ENCODE results near the gene VDAC2. TPM values are rescaled to one million over a fixed set of nuclear protein-coding genes. Genes with fewer than 3 reads are reported as not detected.
"Not testable (repeated sequence)": the region's sequence is repeated elsewhere in the genome, so short reads cannot be mapped to it uniquely, and the experiment has no call there.

VDAC2 gene, protein sequence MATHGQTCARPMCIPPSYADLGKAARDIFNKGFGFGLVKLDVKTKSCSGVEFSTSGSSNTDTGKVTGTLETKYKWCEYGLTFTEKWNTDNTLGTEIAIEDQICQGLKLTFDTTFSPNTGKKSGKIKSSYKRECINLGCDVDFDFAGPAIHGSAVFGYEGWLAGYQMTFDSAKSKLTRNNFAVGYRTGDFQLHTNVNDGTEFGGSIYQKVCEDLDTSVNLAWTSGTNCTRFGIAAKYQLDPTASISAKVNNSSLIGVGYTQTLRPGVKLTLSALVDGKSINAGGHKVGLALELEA
- 100 to 1,000 TPM; 206 to 247 (median 237) TPM for polyA plus RNA-seq (ENCODE audit: insufficient read length in 3 of 3)
- long read RNA-seq, donor 1, transcript VDAC2-203 (10 exons, 1,557 nt), result major isoform, 104 of 125 reads
- long read RNA-seq, donor 1, partial matches to known transcripts, result 20 of 125 reads
- long read RNA-seq, donor 1, other reads (novel, unspliced or antisense), result 0 of 125 reads
- long read RNA-seq, donor 2, transcript VDAC2-203 (10 exons, 1,557 nt), result major isoform, 156 of 202 reads
- long read RNA-seq, donor 2, partial matches to known transcripts, result 46 of 202 reads
- long read RNA-seq, donor 2, other reads (novel, unspliced or antisense), result 0 of 202 reads
- long read RNA-seq, donor 3, transcript VDAC2-203 (10 exons, 1,557 nt), result major isoform, 111 of 134 reads
- long read RNA-seq, donor 3, partial matches to known transcripts, result 20 of 134 reads
- long read RNA-seq, donor 3, other reads (novel, unspliced or antisense), result 0 of 134 reads
- long read RNA-seq, donor 4, transcript VDAC2-203 (10 exons, 1,557 nt), result major isoform, 123 of 200 reads
- long read RNA-seq, donor 4, partial matches to known transcripts, result 76 of 200 reads
- long read RNA-seq, donor 4, other reads (novel, unspliced or antisense), result 0 of 200 reads
- long read RNA-seq, donor 5, transcript VDAC2-203 (10 exons, 1,557 nt), result major isoform, 45 of 72 reads
- long read RNA-seq, donor 5, partial matches to known transcripts, result 27 of 72 reads
- long read RNA-seq, donor 5, other reads (novel, unspliced or antisense), result 0 of 72 reads
- long read RNA-seq, donor 6, transcript VDAC2-203 (10 exons, 1,557 nt), result major isoform, 79 of 125 reads
- long read RNA-seq, donor 6, partial matches to known transcripts, result 44 of 125 reads
- long read RNA-seq, donor 6, other reads (novel, unspliced or antisense), result 0 of 125 reads
- long read RNA-seq, donor 7, transcript VDAC2-203 (10 exons, 1,557 nt), result major isoform, 109 of 185 reads
- long read RNA-seq, donor 7, partial matches to known transcripts, result 63 of 185 reads
- long read RNA-seq, donor 7, other reads (novel, unspliced or antisense), result 12 of 185 reads
- long read RNA-seq, donor 8, transcript VDAC2-203 (10 exons, 1,557 nt), result major isoform, 31 of 42 reads
- long read RNA-seq, donor 8, partial matches to known transcripts, result 10 of 42 reads
- long read RNA-seq, donor 8, other reads (novel, unspliced or antisense), result 0 of 42 reads
- long read RNA-seq, donor 9, transcript VDAC2-203 (10 exons, 1,557 nt), result major isoform, 137 of 200 reads
- long read RNA-seq, donor 9, partial matches to known transcripts, result 58 of 200 reads
- long read RNA-seq, donor 9, other reads (novel, unspliced or antisense), result 5 of 200 reads
- long read RNA-seq, donor 10, transcript VDAC2-203 (10 exons, 1,557 nt), result major isoform, 86 of 109 reads
- long read RNA-seq, donor 10, partial matches to known transcripts, result 22 of 109 reads
- long read RNA-seq, donor 10, other reads (novel, unspliced or antisense), result 0 of 109 reads
- long read RNA-seq, donor 11, transcript VDAC2-203 (10 exons, 1,557 nt), result major isoform, 79 of 86 reads
- long read RNA-seq, donor 11, partial matches to known transcripts, result 7 of 86 reads
- long read RNA-seq, donor 11, other reads (novel, unspliced or antisense), result 0 of 86 reads
- long read RNA-seq, donor 12, transcript VDAC2-203 (10 exons, 1,557 nt), result major isoform, 144 of 234 reads
- long read RNA-seq, donor 12, partial matches to known transcripts, result 87 of 234 reads
- long read RNA-seq, donor 12, other reads (novel, unspliced or antisense), result 0 of 234 reads
- long read RNA-seq, donor 13, transcript VDAC2-203 (10 exons, 1,557 nt), result major isoform, 63 of 81 reads
- long read RNA-seq, donor 13, partial matches to known transcripts, result 12 of 81 reads
- long read RNA-seq, donor 13, other reads (novel, unspliced or antisense), result 0 of 81 reads
- long read RNA-seq, donor 14, result 0 reads
- long read RNA-seq, donor 15, transcript VDAC2-203 (10 exons, 1,557 nt), result major isoform, 124 of 157 reads
- long read RNA-seq, donor 15, partial matches to known transcripts, result 31 of 157 reads
- long read RNA-seq, donor 15, other reads (novel, unspliced or antisense), result 0 of 157 reads
- long read RNA-seq, donor 16, transcript VDAC2-203 (10 exons, 1,557 nt), result major isoform, 132 of 187 reads
- long read RNA-seq, donor 16, partial matches to known transcripts, result 44 of 187 reads
- long read RNA-seq, donor 16, other reads (novel, unspliced or antisense), result 7 of 187 reads

DNA sequence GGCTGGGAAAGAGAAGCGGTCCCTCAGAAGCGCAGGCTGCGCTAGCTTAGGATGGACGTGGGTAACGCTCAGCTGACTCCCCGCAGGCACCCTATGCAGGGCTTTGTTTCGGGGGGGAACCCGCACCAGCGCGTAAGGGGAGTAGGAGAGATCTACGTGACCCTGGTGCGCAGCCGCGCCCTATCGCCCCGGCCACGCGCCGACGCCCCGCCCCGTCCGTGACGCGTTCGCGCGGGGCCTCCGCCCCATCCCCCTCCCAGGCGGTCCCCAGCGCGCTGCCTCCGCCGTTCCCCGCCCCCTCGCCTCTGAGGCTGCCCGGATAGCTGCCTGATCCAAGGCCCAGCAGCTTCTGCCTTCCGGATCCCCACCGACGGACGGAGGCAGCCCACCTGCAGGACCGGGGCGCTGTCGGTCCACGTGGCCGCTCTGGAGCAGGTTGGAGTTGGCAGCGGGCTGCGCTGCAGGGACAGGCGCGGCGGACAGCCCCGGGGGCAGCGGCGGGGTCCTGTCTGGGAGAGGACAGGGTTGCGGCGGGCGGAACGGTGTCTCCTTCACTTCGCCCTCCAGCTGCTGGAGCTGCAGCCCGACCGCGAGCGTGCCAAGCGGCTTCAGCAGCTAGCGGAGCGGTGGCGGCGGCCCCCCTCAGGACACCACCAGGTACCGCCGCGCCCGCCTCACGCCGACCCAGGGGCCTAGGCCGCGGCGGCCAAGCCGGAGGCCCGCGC lies at the start of gene VDAC2:
Gene VDAC2, plus strand, starts transcription at position 515 of the 725 bp plus-strand sequence. CDS start 363 bp downstream, outside the sequence.
- DNase-seq, result peak; percentile 88

DNA sequence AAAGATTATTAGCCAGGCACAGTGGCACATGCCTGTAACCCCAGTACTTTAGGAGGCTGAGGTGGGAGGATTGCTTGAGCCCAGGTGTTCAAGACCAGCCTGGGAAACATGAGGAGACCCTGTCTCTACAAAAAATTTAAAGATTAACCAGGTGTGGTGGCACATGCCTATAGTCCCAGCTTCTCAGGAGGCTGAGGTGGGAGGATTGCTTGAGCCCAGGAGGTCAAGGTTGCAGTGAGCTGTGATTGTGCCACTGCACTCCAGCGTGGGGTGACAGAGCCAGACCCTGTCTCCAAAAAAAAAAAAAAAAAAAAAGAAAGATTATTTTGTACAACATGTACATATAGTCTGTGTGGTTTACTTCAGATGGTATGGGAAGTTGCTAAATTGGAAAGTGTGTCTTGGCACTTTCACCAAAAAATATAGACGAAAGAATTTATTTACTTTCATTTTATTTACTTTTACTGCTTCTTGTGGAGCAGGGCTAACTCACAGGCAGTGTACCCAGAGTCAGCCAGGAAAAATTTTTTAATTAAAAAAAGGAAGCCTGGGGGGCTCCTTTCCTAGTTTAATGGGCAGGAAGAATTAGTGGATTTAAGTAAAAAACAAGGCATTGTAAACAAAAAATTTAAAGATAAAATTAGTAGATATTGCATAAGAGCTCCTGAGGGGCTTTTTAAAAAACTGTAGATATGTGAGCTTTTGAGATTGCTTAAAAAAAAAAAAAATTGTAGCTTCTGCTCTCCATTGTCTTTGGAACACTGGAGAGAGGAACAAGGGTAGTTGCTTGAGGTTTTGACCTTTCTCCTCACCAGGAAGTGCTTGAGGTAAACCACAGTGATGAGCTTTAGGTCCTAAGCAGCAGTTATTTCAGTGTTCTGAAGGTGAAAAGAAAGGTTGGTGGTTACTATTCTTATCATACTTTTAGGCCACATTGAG lies 44.6 kb upstream of the VDAC2 start:
- no peak for DNase-seq

DNA sequence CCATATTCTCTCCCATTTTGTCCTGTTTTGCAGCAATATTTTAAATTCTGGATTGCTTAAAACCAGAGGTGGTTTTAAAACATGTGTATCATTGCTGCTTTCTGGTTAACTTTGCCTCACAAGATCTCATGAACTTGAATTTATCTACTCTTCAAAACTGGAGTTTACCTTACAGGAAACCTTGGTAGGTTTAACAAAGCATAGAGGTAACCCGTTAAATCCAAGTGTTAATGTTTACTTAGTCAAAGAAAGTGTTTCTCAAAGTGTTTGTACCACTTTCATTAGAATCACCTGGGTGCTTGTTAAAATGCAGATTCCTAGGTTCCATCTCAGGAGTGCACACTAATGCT lies 44.0 kb upstream of the VDAC2 start:
- no peak for DNase-seq

DNA sequence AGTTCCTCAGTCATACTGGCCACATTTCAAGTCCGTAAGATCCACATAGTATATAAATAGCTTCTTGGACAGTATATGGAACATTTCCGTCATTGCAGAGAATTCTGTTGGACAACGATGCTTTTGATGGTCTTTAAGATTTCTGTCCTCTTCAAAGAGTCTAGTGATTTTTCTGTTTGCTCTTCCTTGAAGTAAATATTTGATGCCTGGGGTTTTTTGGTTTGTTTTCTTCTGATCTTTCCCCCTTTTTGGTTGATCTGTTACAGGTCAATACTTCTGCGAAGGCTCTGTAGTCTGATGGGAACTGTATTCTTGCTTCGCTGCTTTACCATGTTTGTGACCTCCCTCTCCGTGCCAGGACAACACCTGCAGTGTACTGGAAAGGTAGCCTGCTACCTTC lies 42.3 kb upstream of the VDAC2 start:
- no peak for DNase-seq

DNA sequence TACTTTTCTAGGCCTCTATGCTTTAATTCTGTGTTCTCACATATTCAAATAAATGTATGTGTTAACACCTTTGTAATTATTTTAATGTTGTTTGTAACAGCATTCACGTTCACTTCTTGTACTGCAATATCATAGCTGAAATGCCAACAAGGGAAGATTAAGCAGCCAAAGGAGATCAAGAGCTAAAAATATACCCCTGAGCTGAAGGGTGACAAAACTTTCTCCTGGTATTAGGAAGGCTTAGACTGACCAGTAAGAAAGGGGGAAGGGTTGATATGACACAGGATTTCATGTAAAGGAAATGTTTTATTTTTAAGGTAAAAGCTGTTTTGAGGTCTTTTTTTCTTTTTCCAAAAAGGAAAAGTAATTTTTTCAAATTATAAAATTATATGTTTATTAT lies 40.4 kb upstream of the VDAC2 start:
- no peak for DNase-seq

DNA sequence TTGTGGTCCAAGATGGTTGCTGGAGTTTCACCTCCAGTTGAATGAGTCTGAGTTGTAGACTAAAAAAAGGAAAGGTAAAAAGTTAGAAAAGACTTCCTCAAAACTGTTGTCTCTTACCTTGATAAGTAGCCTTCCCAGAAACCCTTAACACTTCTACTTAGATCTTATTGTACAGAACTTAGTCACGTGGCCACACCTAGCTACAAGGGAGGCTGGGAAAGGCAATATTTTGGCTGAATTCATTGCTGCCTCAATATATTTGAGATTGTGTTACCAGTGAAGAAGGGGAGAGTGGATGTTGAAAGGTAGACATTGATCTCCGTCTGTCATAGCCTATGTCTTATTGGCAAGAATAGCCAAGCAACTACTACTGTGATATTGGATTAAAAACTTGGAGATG lies 35.5 kb upstream of the VDAC2 start:
- no peak for DNase-seq

DNA sequence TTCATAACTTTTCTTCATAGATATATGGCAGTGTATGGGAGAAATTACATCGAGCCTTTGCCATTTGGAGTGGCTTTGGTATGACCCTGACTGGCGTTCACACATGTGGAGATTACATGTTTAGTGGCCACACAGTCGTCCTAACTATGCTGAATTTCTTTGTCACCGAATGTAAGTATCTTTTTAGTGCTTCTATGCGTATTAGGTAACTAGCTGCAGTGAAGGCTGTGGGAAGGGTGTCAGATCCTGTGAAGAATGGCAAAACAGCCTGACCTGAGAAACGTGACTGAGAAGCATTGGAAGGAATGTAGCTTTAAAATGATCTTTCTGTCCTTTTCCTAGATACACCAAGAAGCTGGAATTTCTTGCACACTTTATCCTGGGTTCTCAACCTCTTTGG lies 34.5 kb upstream of the VDAC2 start:
- DNase-seq, result no peak

DNA sequence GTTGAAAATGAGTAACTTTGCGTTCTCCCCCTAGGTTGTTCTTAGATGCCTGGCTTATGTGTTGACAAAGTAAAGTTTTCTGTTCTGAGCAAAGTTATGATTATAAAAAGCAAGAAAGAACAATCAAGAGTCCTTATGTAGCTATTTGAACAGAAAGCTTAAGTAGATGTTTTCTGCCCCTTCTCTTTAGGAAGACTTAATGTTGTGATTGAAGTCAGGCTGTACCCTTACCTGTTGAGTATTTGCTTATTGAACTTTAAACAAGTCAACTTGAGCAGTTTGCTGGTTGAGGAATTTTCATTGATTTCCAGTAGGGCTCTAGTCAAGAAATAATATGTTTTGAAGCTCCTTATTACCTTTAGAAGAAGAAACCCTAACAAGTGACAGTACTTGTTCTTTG lies 33.9 kb upstream of the VDAC2 start:
- DNase-seq, result no peak

DNA sequence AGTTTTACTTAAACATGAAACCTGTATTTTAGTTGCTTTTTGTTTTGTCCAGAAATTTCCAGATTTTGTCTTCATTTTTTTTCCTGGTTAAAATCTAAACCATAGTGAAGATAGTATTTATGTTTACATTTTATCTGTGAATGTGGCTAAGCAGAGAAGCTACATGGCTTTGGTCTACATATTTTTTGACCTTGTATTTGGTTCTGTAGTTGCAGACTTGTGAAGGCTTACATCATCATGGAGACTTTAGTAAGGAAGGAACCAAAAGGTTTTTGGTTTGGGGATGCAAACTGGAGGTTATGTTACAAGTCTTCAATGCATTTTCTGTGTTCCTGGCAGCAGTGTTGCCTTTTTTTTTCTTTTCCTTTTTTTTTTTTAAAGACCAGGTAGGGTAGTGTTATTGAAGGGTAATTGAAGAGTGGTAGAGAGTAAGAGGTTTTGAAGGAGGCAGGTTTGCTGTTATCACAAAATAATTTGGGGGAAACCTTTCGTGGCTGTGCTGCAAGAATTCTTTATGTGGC lies 30.9 kb upstream of the VDAC2 start:
- no peak for DNase-seq

DNA sequence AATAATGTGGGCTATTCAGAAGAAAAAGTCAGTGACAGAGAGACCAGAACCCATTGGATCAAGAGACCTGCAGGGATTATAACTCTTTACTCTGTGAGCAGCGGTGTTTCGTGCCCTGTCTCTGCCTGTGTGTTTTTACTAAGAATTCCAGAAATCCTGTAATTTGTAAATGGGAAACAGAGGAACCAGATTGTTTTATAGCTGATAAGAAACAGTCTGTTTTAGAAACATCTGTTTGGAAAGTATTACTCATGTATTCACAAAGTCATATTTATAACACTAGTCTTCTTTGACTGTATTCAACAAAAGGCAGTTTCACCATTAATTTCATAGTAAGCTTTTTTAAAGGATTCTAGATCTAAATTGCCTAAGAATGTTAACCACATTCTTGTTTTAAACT lies 30.0 kb upstream of the VDAC2 start:
- DNase-seq, result peak; percentile 4

DNA sequence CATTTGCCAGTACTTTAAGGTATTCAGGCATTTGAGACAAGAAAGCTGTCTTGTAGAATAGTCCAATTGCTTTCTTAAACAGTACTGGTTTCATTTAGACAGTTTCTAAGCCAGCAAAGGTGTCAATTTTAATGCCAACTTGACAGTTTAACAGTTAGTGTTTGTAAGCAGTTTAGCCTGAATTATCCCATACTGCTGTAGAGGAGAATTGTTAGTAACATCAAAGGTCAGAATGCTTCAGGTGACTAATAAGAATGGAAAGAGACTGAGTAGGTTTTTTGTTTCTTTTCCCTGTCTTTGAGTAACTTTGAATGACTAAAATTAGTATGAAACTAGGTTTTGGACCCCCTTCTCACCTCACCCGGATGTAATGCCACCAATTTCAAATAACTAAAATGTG lies 29.5 kb upstream of the VDAC2 start:
- DNase-seq, result no peak

DNA sequence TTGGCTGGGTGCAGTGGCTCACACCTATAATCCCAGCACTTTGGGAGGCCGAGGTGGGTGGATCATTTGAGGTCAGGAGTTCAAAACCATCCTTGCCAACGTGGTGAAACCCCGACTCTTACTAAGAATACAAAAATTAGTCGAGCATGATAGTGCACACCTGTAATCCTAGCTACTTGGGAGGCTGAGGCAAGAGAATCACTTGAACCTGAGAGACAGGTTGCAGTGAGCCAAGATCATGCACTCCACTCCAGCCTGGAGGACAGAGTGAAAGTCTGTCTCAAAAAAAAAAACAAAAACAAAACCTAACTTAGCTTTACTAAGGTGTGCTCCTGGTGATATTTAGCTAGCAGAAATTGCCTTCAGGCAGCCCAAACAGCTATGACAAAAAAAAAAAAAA lies 24.3 kb upstream of the VDAC2 start:
- DNase-seq, result no peak

DNA sequence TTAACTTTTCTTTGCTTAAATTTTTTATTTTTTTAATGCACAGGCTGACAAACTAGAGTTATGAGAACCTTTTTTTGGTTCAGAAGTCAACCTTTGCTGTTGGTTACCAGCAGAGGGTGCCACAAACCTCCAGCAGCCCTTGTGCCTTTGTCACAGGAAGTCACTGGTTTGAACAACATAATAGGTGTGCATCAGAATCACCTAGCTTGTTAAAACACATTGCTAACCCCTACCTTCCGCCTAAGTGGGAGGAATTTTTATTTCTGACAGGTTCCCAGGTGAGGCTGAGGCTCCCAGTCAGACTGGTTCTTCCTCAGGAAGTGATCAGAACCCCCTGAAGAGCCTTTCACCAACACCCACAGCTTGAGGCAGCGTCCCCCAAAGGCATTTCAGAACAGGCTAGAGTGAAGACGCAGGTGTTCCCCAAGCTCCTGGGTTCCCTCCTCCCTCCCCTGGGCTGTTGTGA lies 22.6 kb upstream of the VDAC2 start:
- peak; percentile 42 for DNase-seq

DNA sequence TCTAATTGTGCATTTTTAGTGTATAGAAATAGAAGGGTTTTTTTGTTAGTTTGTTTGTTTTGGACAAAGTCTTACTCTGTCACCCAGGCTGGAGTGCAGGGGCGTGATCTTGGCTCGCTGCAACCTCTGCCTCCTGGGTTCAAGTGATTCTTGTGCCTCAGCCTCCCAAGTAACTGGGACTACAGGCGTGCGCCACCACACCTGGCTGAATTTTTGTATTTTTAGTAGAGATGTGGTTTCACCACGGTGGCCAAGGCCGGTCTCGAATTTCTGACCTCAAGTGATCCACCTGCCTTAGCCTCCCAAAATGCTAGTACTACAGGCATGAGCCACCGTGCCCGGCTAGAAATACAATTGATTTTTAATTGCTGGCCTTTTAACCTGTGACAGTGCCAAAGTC lies 22.1 kb upstream of the VDAC2 start:
- not testable (repeated sequence) for DNase-seq

DNA sequence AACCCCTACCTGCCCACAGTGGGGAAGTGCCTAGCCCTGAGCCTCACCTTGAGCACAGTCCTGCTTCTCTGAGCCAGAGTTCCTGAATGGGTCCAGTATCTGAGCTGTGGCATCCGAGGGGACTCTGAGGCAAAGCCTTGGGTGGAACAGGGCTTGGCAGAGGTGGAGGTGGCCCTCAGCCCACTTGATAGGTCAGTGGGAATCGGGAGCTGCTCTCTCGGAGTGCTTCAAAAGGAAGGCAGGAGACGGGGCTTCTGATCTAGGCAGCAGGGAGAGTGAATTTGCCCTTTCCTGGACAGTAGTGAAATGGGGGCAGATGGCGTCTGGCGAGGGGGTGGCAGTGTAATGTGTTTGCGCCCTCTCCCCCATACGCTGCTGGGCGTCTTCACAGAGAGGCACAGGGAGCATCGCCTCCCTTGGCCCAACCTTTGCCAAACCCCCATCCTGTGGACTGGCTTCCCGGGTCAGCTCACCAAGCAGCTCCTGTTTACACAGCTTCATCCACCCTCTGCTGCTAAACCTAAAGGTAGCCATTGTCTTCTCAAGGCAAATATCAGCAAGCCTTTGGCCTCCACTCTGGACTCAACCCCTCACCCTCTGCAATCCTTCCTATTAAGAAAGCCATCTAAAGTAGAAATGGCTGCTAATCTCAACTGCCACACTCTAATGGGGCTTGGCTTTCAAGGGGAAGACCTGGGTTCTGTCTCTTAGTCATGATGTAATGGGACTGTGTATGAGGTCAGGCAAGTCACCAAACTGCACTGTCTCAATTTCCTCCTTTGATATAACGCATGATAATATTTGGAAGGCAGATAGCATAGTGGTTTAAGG lies 21.1 kb upstream of the VDAC2 start:
- DNase-seq, result no peak

DNA sequence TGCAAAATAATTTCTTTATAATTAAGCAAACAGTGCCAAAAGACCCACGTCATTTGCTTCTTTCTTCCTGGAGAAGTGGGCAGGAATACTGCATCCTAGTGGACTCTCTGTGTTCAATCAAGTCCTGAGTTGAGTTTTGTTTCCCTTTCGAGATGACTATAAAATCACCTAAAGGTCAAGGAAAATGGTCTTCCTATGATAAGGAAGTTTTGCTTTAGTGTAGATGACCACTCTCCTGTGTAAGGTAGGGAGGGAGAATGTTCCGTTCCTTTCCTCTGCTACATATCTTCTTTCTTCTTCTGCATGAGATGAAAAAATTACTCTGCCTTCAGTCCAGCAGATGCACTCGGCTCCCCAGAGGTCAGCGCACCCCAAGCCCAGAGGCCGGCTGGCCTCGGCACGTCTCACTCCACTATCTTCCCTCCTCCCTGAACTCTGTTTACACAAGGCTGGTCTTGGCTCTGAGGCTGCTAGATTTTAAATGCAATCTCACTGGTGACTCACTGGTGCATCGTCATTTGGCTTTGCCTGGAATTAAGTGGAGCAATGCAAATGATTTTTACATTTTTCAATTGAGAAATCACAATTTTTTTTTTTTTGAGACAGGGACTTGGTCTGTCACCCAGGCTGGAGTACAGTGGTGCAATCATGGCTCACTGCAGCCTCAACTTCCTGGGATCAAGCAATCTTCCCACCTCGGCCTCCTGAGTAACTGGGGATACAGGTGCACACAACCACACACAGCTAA lies 18.6 kb upstream of the VDAC2 start:
- no peak for DNase-seq
